Measurements from ENCODE around the gene ROGDI.

- TF ChIP-seq POLR2A (IDR thresholded peaks at IDR 0.05) (no peak), CTCF (IDR thresholded peaks at IDR 0.05) (no peak)
Measured at GRCh38 chr16:4826526-4826925, 24.1 kb upstream of the ROGDI start.

Measured in body of pancreas (tissue), 4 donors.